Stimulated activated CD8-positive, alpha-beta memory T cell treated with anti-CD3 and anti-CD28 coated beads, Interleukin-15, amount 100 ng/mL, for 1 hour (primary cell): ENCODE measurements around the gene EPS15.
"Not testable (repeated sequence)": the region's sequence is repeated elsewhere in the genome, so short reads cannot be mapped to it uniquely, and the experiment has no call there.

Experiments used
- DNase-seq: peaks from one replicate; pipeline ENCODE4 v3.0.0-alpha.2; 2020; ENCODE audit warnings: low read depth

The EPS15 gene

GRCh38 chr1:51514733-51515132 lies 4.3 kb downstream of the EPS15 start:
- no peak for DNase-seq

- DNase-seq, result no peak
Observed at GRCh38 chr1:51512606-51513005, 6.5 kb downstream of the EPS15 start.

- no peak for DNase-seq
Observed at GRCh38 chr1:51512120-51512519, 6.9 kb downstream of the EPS15 start.

- no peak for DNase-seq
Observed at GRCh38 chr1:51509773-51510172, 9.3 kb downstream of the EPS15 start.

- no peak for DNase-seq
Observed at GRCh38 chr1:51506537-51506936, 12.5 kb downstream of the EPS15 start.

GRCh38 chr1:51504806-51505525 lies 14.1 kb downstream of the EPS15 start:
- no peak for DNase-seq

GRCh38 chr1:51501218-51501630 lies 17.8 kb downstream of the EPS15 start:
- not testable (repeated sequence) for DNase-seq

GRCh38 chr1:51499694-51500093 lies 19.4 kb downstream of the EPS15 start:
- DNase-seq, result no peak

GRCh38 chr1:51498924-51499323 lies 20.1 kb downstream of the EPS15 start:
- no peak for DNase-seq

GRCh38 chr1:51497340-51497739 lies 21.7 kb downstream of the EPS15 start:
- no peak for DNase-seq

- no peak for DNase-seq
Observed at GRCh38 chr1:51494138-51494830, 24.8 kb downstream of the EPS15 start.

- no peak for DNase-seq
Observed at GRCh38 chr1:51491166-51491981, 27.7 kb downstream of the EPS15 start.

GRCh38 chr1:51489472-51489871 lies 29.6 kb downstream of the EPS15 start:
- DNase-seq, result no peak

GRCh38 chr1:51488372-51489050 lies 30.6 kb downstream of the EPS15 start:
- DNase-seq, result no peak

GRCh38 chr1:51487628-51488027 lies 31.4 kb downstream of the EPS15 start:
- no peak for DNase-seq

GRCh38 chr1:51484591-51484990 lies 34.5 kb downstream of the EPS15 start:
- no peak for DNase-seq

GRCh38 chr1:51482881-51483280 lies 36.2 kb downstream of the EPS15 start:
- no peak for DNase-seq

- DNase-seq, result not testable (repeated sequence)
Observed at GRCh38 chr1:51474832-51475620, 44.0 kb downstream of the EPS15 start.

- DNase-seq, result no peak
Observed at GRCh38 chr1:51473331-51474115, 45.5 kb downstream of the EPS15 start.

GRCh38 chr1:51472359-51472758 lies 46.7 kb downstream of the EPS15 start:
- DNase-seq, result no peak

- no peak for DNase-seq
Observed at GRCh38 chr1:51469518-51469917, 49.5 kb downstream of the EPS15 start.
